ENCODE measurements around the gene MYOCD. TPM values are rescaled to one million over a fixed set of nuclear protein-coding genes. Genes with fewer than 3 reads are reported as not detected.

MYOCD gene
- total RNA-seq, 1 donor from 2014 or later, result 26.5 TPM

DNA sequence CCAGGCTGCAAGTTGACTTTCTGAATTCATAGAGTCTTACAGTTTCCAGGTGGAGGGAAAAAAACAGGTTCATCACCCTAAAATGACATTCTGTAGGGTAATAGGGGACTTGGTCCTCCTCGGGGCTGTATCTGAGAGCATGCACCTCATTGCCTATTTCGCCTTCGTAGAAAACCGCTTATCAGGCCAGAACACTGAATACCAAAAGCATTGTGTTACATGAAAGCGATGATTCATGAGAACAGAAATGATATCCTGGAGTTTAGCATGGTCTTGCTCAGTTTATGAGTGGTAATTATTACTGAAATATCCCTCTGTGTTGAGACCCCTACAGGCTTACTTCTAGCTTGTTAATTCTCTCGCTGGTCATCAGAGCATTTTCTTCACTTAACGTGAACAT, 62.2 kb downstream of the MYOCD start:
- Histone ChIP-seq H3K27ac (no peak overlapping the region), H3K9me3 (no peaks in the 10 kb centered on the region), H3K4me1 (peaks cover 9% of the 10 kb centered on the region), H3K36me3 (no peaks in the 10 kb centered on the region), H3K4me3 (no peak overlapping the region), H3K27me3 (no peaks in the 10 kb centered on the region)
- intact Hi-C loops (cut with DNase I), result no loop called here
- TF ChIP-seq POLR2AphosphoS5 (IDR thresholded peaks at IDR 0.05; ENCODE audit: insufficient read depth in 1 of 2, low read depth in 1 of 2), result no peak
- TF ChIP-seq POLR2A (IDR thresholded peaks at IDR 0.05), result no peak
- TF ChIP-seq CTCF (IDR thresholded peaks at IDR 0.05), result no peak
- peak; percentile 34 to 42 for DNase-seq (ENCODE audit: extremely low spot score in 2 of 2)

DNA sequence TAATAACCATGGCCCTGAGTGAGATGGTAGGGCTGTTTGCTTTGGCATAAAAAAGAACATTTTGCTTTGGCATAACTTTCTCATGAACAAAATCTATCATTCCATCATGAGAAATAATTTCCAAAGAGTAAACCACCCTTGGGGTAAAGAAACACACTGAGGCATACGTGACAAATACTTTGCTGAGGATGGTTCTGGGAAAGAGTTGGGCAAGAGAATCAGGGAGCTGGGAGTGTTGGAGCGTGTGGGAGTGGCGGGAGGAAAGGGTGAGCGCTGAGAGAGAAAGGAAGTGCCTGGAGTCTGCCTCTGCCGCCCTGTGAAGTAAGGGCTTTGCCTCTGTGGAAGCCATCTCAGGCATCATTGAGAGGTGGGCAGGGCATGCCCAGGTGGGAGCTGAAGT, 63.4 kb downstream of the MYOCD start:
- TF ChIP-seq CTCF (IDR thresholded peaks at IDR 0.05) (no peak), POLR2AphosphoS5 (IDR thresholded peaks at IDR 0.05; ENCODE audit: insufficient read depth in 1 of 2, low read depth in 1 of 2) (no peak), POLR2A (IDR thresholded peaks at IDR 0.05) (no peak)
- H3K4me3 ChIP-seq, result no peak overlapping the region
- no peaks in the 10 kb centered on the region for H3K9me3 ChIP-seq
- peak; percentile 20 to 61 for DNase-seq (ENCODE audit: extremely low spot score in 2 of 2)
- intact Hi-C loops (cut with DNase I), result no loop called here
- no peaks in the 10 kb centered on the region for H3K27me3 ChIP-seq
- no peaks in the 10 kb centered on the region for H3K36me3 ChIP-seq
- no peak overlapping the region for H3K27ac ChIP-seq
- peaks cover 9% of the 10 kb centered on the region for H3K4me1 ChIP-seq

DNA sequence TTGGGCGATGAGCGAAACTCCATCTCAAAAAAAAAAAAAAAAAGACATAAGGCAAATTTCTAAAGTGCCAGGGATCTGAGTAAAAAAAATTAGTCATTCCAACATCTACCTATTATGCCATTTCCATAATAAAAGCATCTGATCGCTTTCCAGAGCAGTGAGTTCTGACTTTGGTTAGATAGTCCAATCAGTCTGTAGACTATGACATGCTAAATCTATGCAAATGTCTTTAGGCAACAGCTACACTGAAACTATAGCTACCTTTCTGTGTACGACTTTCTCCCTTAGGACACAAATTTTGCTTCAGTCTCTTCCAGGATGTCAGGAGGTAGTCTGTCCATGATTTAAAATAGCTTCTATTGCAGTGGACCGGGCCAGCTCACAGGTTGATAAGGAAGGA, 64.7 kb downstream of the MYOCD start:
- no peaks in the 10 kb centered on the region for H3K9me3 ChIP-seq
- intact Hi-C loops (cut with DNase I), result no loop called here
- peak in 1 of 2 donors; percentile 6 for DNase-seq (ENCODE audit: extremely low spot score in 2 of 2)
- H3K4me1 ChIP-seq, result peaks cover 9% of the 10 kb centered on the region
- TF ChIP-seq POLR2A (IDR thresholded peaks at IDR 0.05) (no peak), CTCF (IDR thresholded peaks at IDR 0.05) (no peak), POLR2AphosphoS5 (IDR thresholded peaks at IDR 0.05; ENCODE audit: insufficient read depth in 1 of 2, low read depth in 1 of 2) (no peak)
- H3K4me3 ChIP-seq, result no peak overlapping the region
- no peaks in the 10 kb centered on the region for H3K36me3 ChIP-seq
- no peak overlapping the region for H3K27ac ChIP-seq
- H3K27me3 ChIP-seq, result no peaks in the 10 kb centered on the region

DNA sequence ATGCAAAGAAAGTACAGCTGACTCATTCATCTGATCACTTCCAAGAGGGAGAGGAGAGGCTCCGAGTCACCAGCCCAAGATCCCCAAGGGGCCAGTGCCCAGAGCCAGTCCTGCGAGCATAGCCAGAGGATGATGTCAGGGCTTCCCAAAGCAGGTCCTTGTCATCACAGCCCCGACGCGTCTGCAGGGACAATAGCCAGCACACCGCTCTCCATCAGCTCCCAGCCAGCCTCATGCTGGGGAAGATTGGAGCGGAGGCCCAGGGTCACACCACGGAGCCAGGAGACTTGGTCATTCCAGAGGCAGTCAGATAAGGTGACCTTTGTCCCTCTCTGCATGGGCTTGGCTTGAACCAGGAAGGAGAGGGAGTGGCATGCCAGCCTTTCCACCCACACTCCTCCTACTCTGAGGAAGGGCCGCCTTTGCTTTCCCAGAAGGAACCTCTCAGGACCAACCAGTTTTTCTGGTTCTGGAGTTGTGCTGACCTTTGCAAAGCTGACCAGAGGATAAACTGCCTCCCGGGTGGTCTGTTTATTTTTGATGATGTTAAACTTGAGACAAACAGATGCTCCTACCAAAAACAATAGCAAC, 65.3 kb downstream of the MYOCD start:
- Histone ChIP-seq H3K27me3 (no peaks in the 10 kb centered on the region), H3K4me1 (peaks cover 9% of the 10 kb centered on the region), H3K9me3 (no peaks in the 10 kb centered on the region), H3K36me3 (no peaks in the 10 kb centered on the region), H3K4me3 (no peak overlapping the region), H3K27ac (peak overlapping the region; percentile 13)
- intact Hi-C loops (cut with DNase I), result no loop called here
- TF ChIP-seq CTCF (IDR thresholded peaks at IDR 0.05) (no peak), POLR2A (IDR thresholded peaks at IDR 0.05) (no peak), POLR2AphosphoS5 (IDR thresholded peaks at IDR 0.05; ENCODE audit: insufficient read depth in 1 of 2, low read depth in 1 of 2) (no peak)
- DNase-seq (ENCODE audit: extremely low spot score in 2 of 2), result no peak

DNA sequence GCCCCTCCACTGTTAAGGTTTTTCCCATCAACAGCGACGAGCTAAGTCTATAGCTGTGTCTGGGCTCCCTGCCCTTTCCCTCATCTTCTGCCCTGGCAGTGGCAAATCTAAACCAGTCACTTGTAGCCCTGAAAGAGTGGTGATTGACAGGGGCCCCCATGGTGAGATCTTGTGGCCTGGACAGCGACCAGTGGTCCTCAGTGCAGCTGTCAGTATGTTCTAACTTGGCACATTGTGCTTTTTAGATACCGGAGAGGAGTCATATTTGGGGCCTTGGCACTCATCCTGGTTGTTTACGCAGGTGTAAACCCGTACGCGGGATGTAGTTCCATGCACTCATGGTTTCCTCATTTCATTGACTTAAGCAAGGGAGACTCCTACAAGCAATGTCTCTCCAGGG, 66.1 kb downstream of the MYOCD start:
- no peak for TF ChIP-seq POLR2A (IDR thresholded peaks at IDR 0.05)
- TF ChIP-seq POLR2AphosphoS5 (IDR thresholded peaks at IDR 0.05; ENCODE audit: insufficient read depth in 1 of 2, low read depth in 1 of 2), result no peak
- no peak for TF ChIP-seq CTCF (IDR thresholded peaks at IDR 0.05)
- Histone ChIP-seq H3K4me1 (peaks cover 7% of the 10 kb centered on the region), H3K4me3 (no peak overlapping the region), H3K27ac (no peak overlapping the region), H3K27me3 (no peaks in the 10 kb centered on the region), H3K9me3 (no peaks in the 10 kb centered on the region), H3K36me3 (no peaks in the 10 kb centered on the region)
- no peak for DNase-seq (ENCODE audit: extremely low spot score in 2 of 2)
- intact Hi-C loops (cut with DNase I), result no loop called here

Measured in vagina (tissue), 2 donors.